D341Med (cell line): Measurements from ENCODE around the gene RFX8.
"Not testable (repeated sequence)": the region's sequence is repeated elsewhere in the genome, so short reads cannot be mapped to it uniquely, and the experiment has no call there.

Experiments
- DNase-seq: peaks from one replicate; pipeline ENCODE4 v3.0.0; 2012; ENCODE audit warnings: low spot score

RFX8 gene

DNA sequence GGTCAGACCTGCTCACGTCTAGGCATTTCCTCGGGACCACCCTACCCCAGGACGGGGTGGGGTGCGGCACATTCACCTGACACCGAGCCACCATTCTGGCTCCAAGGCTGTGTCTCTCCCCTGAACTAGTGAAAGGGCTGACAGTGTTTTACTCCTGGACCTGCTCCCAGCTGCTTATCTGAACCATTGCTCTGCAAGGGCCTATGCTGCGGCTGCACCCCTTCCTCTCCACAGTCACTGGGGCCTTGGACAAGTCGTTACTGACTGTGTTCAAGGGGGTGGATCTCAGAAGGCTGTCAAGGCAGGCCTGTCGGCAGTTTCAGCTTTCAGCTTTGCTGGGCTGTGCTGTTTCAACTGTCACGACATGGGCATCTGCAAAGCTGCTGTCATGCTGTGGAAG lies 99.3 kb downstream of the RFX8 start:
- DNase-seq = no peak

DNA sequence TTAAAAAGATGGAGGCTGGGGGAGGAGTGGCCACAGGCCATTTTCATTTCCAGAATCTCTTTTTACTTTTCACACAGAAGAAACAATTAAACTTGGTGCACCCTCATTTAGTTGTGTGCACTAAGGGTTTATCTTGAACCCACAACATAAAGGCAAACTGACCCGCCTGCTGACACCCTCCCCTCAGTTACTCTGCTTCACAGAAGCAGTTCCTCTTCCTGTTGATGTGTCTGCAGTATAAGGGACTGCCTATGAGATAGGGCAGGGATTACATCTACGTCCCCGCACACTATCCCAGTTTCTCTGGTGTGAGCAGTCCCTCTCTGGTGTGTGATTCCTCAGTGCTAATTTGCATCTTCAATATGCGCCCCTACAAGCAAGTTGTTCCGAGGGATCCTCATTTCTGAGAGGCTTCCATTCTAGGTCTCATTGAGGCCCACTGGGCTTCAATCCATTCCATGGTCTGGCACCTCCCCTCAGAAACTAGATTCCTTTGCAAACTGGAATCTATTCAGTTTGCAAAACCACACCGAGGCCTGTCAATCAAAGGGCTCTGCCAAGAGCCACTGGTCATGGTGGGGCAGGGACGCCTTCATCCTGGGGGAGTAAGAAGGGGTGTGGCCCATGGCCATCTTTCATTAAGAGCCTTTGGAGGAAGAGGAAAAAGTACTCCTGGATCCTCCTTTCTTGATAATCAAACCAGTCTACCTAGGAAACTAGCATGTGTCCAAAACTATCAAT lies 99.9 kb downstream of the RFX8 start:
- DNase-seq = no peak

DNA sequence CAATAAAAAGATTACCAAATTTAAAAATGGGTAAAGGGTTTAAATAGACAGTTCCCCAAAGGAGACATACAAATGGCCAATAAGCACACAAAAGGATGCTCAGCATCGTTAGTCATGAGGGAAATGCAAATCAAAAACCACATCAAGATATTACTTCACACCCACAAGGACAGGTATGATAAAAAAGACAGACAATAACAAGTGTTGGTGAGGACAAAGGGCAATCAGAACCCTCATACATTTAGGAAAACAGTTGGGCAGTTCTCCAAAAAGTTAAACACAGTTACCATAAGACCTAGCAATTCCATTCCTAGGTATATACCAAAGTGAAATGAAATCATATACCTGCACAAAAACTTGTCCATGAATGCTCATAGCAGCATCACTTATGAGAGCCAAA lies 102.1 kb downstream of the RFX8 start:
- DNase-seq = no peak

DNA sequence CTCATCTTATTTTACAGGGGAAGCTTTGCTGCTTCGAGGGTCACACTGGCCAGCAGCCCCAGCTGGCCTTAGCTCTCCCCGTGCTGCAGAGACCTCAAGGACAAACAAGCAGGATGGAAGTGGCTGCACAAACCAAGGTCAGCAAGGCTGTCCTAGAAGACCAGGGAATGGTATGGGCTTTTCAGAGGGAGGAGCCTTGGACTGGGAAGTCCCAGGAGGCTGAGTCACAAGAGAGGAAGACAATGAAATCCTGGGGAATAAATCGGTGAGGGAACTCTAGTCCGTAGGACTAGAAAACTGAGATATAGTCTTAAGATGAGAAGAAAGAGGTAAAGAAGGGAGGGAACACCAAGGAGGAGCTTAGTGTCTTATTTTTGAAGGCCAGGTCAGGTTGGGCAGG lies 103.3 kb downstream of the RFX8 start:
- no peak for DNase-seq

DNA sequence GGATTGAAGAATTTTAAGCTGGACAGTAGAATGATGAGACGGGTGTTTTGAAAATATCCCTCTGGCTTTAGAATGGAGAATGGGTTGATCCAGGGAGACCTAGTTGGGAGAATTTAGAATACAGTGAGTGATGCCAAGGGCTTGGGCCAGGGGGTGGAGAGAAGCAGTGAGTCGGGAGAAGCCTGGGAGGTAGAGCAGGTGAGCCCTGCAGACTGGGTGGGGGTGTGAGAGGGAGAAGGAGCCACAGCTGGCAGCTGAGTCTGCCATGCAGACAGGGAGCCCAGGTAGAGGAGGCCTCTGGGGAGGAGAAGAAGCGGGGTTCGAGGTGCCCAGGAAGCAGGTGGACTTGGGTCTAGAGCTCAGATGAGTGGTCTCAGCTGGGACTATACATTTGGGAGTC lies 105.8 kb downstream of the RFX8 start:
- no peak for DNase-seq

DNA sequence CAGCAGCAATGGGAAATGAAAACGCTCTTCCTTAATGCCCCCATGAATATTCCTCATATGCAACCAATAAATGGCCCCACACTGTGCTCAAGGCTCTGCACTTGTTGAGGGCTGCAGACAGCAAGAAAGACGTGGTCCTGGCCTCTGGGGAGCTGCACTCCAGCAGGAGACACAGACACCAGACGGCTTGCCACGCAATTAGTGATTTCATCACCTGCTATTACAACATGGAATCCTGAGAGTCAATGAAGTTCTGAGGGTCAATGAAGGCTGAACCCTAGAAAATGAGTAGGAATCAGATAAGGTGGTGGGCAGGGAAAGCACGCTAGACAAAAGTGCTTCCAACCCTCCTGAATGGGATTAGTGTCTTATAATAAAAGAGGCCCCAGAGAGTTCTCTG lies 106.5 kb downstream of the RFX8 start:
- DNase-seq = no peak

DNA sequence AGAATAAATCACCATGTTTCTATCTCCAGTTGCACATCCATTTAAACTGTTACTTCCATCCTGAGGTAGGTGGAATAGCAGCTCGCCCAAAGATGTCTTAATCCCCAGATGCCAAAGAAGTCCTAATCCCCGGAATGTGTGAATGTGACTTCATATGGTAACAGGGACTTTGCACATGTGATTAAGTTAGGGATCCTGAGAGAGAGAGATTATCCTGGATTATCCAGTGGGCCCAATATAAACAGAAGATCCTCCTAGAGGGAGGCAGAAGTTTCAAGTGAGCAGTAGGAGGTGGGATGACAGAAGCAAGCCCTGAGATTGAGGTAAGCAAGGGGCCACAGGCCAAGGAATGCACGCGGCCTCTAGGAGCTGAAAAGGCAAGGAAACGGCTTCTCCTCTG lies 107.4 kb downstream of the RFX8 start:
- DNase-seq = peak; percentile 53

DNA sequence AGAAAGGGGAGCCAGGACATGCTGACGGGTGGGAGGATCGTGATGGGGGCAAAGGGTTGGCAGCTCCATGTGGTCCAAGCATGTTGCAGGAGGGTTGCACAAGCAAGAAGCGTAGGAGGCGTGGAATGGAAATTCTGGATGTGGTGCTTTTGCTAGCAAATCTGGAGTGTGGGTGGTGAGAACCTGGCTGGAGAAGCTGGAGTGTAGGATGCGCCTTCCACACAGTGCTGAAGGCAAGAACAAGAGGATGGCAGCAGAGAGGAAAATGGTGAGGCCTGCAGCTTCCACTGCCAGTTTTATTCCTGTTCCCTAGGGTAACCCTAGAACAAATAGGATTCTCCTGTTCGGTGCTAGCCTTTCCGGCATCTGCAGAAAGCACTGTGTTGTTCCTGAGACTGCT lies 110.0 kb downstream of the RFX8 start:
- no peak for DNase-seq

DNA sequence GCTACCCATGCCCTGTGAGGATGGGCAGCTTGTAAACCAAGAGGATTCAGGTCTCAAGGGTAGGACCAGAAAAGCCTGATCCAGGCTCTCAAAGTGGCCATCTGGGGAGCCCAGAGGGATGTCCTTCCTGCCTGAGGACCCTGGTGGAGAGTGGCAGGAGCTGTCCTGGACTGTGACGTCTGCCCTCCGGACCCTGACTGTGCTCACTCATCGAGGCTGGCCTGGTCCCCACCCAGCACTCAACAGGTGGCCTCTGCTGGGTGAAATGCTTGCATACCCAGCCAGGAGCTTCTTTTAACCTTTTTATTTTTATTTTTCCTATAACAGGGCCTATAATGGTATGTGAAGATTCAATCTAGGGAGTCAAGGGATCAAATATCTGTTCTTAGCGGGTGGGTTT lies 112.1 kb downstream of the RFX8 start:
- no peak for DNase-seq

DNA sequence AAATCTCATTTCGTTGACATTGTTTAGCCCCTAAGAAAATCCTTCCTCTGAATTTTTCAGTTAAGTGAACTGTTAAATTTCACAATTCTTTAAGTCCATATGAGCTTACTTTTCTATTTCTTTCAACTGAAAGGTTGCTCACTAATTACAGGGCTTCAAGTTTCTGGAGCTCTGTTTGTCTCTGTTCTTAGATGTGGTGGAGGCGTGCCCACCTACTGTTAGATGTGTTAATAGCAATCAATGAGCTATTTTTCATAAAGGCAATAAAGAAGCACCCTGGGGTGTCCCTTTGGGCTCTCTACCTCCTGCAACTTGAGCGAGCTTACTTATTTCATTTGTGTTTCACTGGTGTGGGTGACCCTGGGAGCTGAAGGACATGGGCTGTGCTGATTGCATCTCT lies 112.6 kb downstream of the RFX8 start:
- no peak for DNase-seq

DNA sequence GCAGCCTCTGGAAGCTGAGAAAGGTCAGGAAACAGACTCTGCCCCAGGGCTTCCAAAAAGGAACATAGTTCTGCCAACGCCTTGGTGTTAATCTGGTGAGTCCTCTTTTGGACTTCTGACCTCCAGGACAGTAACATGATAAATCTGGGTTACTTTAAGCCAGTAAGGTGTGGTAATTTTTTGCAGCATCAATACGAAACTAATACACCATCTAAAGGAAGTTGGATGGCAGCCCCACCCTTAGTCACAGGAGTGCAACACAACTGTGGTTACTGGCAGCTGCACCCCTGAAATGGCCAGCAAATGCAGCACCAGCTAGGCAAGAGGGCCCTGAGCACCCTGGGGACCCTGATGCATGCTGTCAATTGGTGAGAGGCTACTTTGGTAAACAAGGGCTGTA lies 113.4 kb downstream of the RFX8 start:
- DNase-seq = no peak

DNA sequence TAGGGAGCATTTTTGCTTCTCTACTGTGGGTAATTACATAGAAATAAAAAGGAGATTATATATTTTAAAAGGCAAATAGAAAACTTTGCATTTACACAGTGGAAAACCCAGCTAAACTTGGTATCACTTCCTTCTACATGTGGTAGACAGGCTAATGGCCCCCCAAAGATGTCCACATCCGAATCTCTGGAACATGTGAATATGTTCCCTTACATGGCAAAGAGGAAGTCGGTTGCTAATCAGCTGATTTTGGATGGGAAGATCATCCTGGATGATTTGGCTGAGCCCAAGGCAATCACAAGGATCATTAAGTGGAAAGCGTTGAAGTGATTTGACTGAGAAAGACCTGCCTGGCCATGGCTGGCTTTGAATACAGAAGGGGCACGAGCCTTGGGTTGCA lies 113.8 kb downstream of the RFX8 start:
- no peak for DNase-seq

DNA sequence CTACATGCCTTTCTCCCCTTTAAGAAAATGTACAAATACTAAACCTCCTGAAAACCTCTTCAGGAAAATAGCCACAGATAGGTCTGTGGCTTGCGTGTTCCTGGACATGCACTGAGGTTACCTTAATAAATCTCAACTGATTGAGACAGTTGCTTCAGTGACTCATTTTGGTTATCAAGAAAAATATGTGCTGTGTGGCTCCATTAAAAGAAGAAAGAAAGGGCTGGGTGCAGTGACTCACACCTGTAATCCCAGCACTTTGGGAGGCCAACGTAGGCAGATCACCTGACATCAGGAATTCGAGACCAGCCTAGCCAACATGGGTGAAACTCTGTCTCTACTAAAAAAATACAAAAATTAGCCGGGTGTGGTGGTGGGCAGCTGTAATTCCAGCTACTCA lies 114.7 kb downstream of the RFX8 start:
- DNase-seq = no peak

DNA sequence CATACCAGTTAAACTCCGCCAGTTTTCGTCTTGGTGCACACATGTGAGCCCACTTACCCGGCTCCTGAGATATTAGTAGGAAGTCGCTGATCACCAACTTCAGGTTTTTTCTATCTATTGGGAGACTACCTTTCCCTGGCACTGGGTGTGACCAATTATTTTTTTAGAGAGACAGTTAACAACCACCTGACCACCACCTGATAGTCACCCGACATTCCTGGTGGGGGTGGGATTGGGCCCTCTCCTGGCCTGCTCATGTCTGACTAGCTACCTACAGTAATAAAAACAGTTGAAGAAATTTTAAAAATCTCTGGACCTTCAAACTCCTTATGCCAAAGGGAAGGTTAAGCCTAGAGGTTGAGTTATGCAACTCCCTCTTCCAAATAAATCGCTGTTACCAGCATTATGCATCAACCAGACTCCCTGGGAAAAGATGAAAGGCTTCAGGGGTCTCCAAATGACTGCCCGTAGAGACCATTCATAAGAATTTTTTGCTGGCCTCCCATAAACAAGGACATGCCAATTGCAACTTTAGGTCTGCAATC lies 115.4 kb downstream of the RFX8 start:
- no peak for DNase-seq

DNA sequence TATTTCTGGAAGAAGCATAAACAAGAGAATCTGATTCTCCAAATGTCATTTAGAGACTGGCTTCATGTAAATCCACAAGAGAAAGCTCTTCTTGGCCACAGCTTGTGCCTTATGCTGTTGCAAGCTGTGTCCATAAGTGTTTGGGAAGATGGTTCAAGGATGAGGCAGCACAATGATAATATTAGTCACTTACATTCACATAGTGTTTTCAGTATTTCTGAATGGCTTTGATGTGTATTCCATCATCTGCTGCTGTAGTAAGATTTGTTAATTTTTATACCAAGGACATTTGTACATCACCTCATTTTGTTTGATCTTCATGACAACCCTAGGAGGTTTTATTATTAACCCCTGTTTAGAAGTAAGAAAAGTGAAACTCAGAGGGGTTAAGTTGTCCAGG lies 117.5 kb downstream of the RFX8 start:
- DNase-seq = no peak

DNA sequence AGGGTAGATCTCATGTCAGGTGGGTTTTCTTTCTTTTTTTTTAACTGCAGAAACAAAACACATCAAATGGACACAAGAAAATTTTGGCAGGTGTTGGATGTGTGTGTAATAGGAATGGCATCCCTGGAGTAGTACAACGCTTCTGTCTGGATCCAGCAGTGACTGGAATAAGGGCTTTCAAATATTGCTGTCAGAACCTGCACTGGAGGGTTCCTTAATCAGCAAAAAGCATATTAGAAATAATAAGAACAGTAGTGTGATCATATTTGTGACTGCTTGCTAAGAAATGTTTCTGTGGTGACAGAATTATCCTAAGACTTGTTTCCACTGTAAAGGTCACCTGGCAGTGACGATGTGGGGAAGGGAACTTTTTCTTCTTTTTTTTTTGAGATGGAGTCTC lies 118.4 kb downstream of the RFX8 start:
- no peak for DNase-seq

DNA sequence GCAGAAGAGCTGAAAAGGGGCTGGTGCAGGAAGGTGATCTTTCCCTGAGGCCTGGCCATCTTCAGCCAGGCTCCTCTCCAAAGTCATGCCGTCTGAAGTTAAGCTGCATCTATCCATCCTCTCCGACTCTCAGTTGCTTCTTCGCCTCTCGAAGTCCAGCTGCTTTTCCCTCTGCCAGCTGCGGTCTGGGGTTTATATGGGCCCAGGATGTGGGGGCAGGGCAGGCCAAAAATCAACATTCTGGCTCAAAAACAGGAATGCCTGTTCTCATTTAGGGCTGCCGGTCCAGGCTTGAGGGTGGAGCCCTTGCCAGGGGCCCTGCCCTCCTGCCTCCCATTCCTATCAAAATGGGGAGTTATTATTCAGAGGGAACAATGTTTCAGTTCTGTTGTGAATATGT lies 118.9 kb downstream of the RFX8 start:
- no peak for DNase-seq

DNA sequence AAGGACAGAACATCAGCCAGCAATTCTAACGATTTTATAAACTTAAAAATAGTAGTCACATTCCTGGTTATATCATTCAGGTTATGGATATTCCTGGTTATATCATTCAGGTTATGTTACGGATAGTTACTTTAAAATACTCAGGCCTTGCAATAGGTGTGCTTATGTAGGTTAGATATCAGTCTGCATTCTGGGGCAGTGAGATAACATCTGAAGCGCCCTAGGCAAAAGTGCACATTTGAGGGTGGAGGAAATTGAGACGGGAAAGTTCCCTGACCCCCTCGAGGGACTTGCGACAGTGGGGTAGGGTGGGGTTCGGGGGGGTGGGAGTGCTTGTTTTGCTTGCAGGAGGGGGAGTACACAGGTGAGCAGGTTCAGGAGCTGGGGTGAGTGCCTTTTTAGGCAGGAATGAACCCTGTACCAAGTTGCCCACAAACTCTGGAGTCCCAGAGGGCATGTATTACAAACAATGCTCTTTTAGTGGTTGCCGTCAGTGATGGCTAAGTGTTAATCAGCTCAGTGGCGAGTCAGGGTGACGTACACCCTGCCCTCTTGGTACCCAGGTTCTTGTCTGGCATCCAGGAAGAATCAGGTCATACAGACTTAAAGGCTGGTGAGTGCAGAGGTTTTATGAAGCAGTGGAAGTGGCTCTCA lies 119.4 kb downstream of the RFX8 start:
- no peak for DNase-seq

DNA sequence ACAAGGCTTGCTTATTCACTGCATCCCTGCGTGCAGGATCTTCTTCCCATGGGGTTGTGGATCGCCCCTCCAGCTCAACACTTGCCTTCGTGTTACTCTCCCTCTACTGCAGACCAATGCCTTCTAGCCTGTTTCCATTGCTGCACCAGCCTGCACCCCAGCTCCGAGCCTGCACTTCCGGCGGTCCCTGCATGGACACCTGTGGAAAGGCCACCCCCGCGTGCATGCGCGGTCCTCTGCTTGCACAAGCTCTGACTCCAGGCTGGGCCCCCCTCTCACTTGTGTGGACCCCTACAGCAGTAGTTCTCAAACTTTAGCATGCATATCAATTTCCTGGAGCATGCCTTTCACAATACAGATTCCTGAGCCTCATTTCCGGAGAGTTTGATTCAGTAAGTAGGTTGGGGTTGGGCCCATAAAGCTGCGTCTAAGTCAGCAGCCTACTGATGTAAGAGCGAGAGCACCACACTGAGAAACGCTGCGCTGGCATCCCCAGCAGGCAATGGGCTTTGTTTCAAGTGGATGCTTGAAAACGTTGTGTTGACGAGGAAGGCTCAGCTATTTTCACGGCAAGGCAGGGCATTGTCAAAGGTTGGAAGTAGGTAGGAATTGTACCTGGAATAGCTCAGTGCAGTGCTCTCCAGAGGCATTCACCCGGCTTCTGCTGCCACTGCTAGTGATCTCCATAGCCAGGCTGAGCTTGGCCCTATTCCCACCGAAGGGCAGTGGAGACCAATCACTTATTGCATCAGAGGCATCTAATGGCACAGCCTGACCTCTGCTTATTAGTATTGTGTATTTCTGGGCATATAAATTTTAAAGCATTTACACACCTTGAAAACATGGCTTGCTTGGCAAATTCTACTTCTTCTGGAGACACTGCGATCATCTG lies 120.2 kb downstream of the RFX8 start:
- no peak for DNase-seq

DNA sequence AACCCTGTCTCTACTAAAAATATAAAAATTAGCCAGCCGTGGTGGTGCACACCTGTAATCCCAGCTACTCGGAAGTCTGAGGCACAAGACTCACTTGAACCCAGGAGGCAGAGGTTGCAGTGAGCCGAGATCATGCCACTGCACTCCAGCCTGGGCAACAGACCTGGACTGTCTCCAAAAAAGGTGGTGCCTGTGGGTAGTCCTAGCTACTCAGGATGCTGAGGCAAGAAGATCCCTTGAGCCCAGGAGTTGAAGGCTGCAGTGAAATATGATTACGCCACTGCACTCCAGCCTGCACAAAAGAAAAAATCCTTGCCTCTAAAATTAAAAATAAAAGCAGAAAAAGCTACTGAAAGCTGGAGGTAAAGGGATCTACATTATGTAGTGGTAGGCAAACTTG lies 122.3 kb downstream of the RFX8 start:
- not testable (repeated sequence) for DNase-seq

DNA sequence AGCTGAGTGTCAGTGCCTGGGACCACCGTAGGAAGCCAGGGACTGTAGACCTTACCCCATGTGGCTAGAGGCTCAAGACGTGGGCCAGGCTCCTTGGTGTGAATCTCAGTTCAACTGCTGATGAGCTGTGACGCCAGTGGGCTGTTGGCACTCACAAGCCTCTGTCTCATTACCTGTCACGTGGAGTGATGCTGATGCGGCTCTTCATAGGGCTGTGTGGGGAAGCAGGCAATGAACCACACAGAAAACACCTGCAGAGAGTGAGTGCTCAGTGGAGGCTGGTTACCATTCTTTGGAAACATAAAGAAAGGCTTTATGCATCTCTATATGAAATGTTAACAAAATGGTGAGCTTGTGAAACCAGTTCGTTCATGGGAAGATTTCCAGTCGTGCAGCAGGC lies 123.7 kb downstream of the RFX8 start:
- DNase-seq = no peak

DNA sequence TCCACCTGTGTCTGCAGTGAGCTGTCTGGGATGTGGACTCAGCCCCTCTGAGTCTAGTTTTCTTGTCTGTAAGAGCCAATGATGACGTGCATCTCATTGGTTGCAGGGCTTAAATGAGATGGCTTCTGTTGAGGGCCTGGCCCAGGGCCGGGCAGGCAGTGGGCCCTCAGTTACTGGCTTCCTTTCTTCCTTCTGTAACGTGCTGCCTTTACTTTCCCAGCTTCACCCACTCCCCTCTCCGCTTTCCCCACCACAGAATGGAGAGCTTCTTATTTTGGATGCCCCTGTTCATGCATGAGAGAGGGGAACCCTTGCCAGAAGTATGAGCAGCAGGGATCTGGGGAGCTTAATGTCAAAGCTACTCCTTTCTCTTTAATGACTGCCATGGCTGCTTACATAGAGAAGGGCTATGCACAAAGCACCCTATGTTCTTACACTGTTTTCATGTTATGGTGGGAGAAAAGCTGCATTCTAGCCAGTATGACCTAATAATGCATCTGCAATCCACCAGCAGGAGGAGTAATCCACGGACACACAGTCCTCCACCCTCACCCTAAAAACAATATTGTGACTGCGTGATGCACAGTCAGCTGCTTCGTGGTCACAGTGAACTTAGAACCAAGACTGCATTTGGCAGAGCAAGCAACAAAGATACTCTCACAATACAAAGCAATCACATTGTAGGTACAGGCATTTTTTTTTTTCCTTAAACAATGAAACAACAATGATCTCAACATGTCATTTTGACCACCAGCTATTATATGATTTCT lies 124.8 kb downstream of the RFX8 start:
- DNase-seq = no peak
